ENCODE results near the gene NECTIN4.

Gene NECTIN4

DNA sequence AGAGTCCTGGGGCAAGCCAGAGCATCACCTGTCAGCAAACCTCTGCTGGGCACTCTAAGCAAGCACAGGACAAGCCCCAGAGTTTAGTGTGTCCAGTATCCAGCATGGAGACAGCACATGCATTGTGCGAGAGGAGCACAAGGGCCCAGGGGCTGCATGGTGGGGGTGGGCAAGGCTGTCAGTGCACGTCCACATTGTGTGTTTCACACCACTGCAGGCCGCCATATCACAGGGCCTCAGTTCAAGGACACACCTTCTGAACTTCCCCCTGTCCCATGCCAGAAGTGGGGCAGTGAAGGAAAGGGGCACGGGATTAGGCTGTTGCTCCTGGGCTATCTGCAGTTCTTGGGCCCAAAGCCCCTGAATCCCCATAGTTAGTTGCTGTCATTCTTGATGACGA lies 49.8 kb downstream of the NECTIN4 start:
- no peak for DNase-seq (ENCODE audit: low read depth in 2 of 2)
- no peak overlapping the region for H3K4me3 ChIP-seq (replicated peaks in 1 of 2; ENCODE audit: low read depth in 2 of 2, low read length in 2 of 2)
- no peak for TF ChIP-seq CTCF (IDR thresholded peaks at IDR 0.05; ENCODE audit: low read depth, low read length)

DNA sequence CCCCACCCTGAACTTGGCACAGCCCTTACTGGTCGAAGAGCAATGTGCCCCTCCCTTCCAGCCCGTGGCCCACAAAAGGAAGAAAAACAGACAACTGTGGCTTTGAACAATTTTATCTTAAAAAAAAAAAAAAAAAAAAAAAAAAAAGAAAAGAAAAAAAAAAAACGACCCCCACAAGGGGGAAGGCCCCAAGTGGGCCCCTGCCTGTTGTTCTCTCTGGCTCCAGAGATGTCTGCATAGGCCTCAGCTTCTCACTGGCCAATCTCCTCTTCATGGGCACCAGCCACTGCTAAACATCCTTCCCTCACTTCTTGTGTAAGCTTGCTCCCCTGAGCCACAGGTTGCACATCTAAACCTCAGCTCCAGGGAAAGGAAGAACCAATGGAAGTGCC lies 50.2 kb downstream of the NECTIN4 start:
- DNase-seq (ENCODE audit: low read depth in 2 of 2), result no peak
- no peak for TF ChIP-seq CTCF (IDR thresholded peaks at IDR 0.05; ENCODE audit: low read depth, low read length)
- H3K4me3 ChIP-seq (replicated peaks in 1 of 2; ENCODE audit: low read depth in 2 of 2, low read length in 2 of 2), result peak overlapping the region in 1 of 2 donors; percentile 51

DNA sequence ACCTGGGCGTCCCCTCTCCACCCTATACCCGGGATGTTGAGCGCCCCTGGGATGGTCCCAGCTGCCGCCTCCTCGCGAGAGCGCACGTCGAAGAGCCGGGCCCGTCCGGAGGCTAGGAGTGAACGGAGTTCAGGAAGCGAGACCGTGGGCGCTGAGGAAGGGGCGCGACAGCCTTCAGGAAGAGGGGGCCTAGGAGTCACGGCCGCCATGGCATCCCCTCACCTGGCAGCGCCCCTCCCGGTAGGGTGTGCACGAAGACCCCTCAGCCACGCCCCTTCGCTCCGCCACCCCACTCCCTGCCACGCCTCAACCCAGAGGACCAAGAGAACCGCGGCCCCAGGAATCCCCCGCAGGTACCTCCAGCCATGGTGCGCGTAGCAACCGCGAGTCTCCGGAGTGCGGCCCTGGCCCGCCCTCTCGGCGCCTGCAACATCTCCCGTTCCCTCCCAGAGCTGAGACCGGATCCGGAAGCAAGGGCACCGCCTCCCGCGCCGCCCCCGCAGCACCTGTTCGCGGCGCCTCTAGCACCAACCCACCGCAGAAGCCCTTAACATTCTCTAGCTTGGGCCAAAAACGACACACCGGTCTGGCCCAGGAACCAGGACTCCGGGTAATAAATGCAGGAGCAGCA lies 50.7 kb downstream of the NECTIN4 start, which contains the start of gene TSTD1:
TSS of gene TSTD1 (minus strand) at position 442 of the 631 bp plus-strand sequence. CDS start at position 367, 75 bp downstream.
- DNase-seq (ENCODE audit: low read depth in 2 of 2), result peak in 1 of 2 donors; percentile 26
- H3K4me3 ChIP-seq (replicated peaks in 1 of 2; ENCODE audit: low read depth in 2 of 2, low read length in 2 of 2), result peak within 1 kb of the TSS; percentile 51 to 54
- no peak for TF ChIP-seq CTCF (IDR thresholded peaks at IDR 0.05; ENCODE audit: low read depth, low read length)

DNA sequence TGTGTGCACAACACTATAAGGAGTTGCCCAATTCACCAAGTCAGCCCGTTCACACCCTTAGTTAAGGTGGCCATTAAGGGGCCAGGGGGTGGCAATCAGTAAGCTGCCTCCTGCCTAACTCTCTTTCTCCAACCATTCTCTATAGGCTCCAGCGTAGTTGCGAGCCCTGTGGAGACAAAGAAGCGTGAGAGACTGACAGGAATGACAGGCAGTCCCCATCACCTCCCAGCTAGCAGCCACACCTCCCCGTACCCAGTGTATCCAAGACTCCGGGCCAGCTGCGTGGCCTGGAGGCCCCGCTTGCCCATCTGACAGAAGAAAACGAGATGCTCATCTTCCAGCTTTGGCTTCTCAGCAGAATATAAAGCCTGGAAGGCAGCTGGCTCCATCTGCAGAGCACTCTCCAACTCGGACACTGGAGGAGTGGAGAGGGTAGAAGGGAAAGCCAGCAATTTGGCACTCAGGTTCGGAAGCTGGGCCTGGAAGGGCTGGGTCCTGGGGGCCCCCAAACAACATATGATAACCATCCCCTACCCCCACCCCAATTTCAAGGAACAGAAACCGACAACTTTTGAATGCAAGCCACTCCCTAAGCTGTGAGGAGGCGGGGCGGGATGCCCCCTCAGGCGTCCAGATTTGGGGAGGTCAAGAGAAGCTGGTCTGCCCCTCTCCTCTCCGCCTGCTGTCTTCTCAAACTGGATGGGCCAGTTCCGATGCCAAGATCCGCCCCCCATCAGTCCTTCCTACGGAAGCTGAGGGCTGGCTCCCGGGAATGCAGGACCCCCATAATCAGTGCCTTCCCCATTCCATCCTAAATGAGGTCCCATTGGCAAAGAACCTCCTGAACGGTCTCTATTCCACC lies 51.5 kb downstream of the NECTIN4 start:
- H3K4me3 ChIP-seq (replicated peaks in 1 of 2; ENCODE audit: low read depth in 2 of 2, low read length in 2 of 2), result peak overlapping the region; percentile 51 to 54
- TF ChIP-seq CTCF (IDR thresholded peaks at IDR 0.05; ENCODE audit: low read depth, low read length), result no peak
- no peak for DNase-seq (ENCODE audit: low read depth in 2 of 2)

GRCh38 chr1:161033751-161034150 lies 55.6 kb downstream of the NECTIN4 start:
- no peak for TF ChIP-seq CTCF (IDR thresholded peaks at IDR 0.05; ENCODE audit: low read depth, low read length)
- no peak overlapping the region for H3K4me3 ChIP-seq (replicated peaks in 1 of 2; ENCODE audit: low read depth in 2 of 2, low read length in 2 of 2)
- no peak for DNase-seq (ENCODE audit: low read depth in 2 of 2)

DNA sequence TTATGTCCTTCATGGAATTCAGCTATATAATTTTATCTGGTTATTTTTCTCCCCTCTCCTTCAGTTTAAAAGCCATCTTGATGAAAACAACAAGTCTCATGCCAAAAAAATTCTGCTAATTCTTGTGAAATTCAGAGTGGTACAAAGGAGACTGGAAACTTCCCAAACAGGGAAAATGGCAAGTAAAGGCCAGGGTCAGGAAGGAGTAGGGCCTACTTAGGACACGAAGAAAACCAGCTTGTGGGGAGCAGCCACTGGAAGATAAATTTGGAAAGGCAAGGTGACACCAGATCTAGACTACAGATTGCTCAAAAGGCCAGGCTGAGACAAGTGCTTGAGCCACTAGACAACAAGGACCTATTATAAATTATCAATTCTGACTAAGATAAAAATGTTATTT lies 56.9 kb downstream of the NECTIN4 start:
- no peak overlapping the region for H3K4me3 ChIP-seq (replicated peaks in 1 of 2; ENCODE audit: low read depth in 2 of 2, low read length in 2 of 2)
- no peak for TF ChIP-seq CTCF (IDR thresholded peaks at IDR 0.05; ENCODE audit: low read depth, low read length)
- DNase-seq (ENCODE audit: low read depth in 2 of 2), result peak in 1 of 2 donors; percentile 64

All from cardiac fibroblast (primary cell).